A549 (cell line): ENCODE data around the gene BCAS3. TPM values are rescaled to one million over a fixed set of nuclear protein-coding genes. Genes with fewer than 3 reads are reported as not detected.

Experiments used
- BHLHE40 ChIP-seq: IDR thresholded peaks from 2 replicates; pipeline ENCODE4 v1.6.1; 2012; ENCODE audit warnings: low read depth, low read length, inconsistent platforms
- CBX8 ChIP-seq: fragments of 200-600 bp; sonication (generic); IDR thresholded peaks from 2 replicates; pipeline ENCODE4 v1.6.1; 2016
- CEBPB ChIP-seq, 2 experiments: fragments of >200 bp in 1 of 2; sonication (Bioruptor Twin) in 1 of 2; formaldehyde crosslinking in 1 of 2; IDR thresholded peaks; 2 replicates each; pipeline ENCODE4 v1.6.1; 2012 to 2016
- CHD4 ChIP-seq: fragments of 200-600 bp; sonication (generic); IDR thresholded peaks from 2 replicates; pipeline ENCODE4 v1.6.1; 2016; ENCODE audit warnings: antibody characterized with exemption, mild to moderate bottlenecking, borderline replicate concordance
- EHF ChIP-seq: fragments of 250-450 bp; sonication (Bioruptor Pico); IDR thresholded peaks from 2 replicates; pipeline ENCODE4 v1.5.0; 2020; ENCODE audit warnings: mild to moderate bottlenecking
- ESRRA ChIP-seq: fragments of 150-350 bp; IDR thresholded peaks from 2 replicates; pipeline ENCODE4 v1.6.1; 2014; ENCODE audit warnings: mild to moderate bottlenecking, low read length, borderline replicate concordance
- GATA3 ChIP-seq: IDR thresholded peaks from 2 replicates; pipeline ENCODE4 v1.6.1; 2012; ENCODE audit warnings: borderline replicate concordance
- HDAC2 ChIP-seq: fragments of 200-600 bp; sonication (generic); IDR thresholded peaks from 2 replicates; pipeline ENCODE4 v1.6.1; 2016
- HOXB13 ChIP-seq: fragments of 250-450 bp; sonication (Bioruptor Pico); IDR thresholded peaks from 2 replicates; pipeline ENCODE4 v1.5.0; 2020; ENCODE audit warnings: low read depth, mild to moderate bottlenecking, moderate library complexity
- KDM1A ChIP-seq: fragments of 200-600 bp; sonication (generic); IDR thresholded peaks from 2 replicates; pipeline ENCODE4 v1.6.1; 2016; ENCODE audit warnings: low read depth, mild to moderate bottlenecking
- KDM5A ChIP-seq: fragments of 200-600 bp; sonication (generic); IDR thresholded peaks from 2 replicates; pipeline ENCODE4 v1.6.1; 2016; ENCODE audit warnings: antibody characterized with exemption, mild to moderate bottlenecking
- MAFK ChIP-seq: fragments of 450-650 bp; IDR thresholded peaks from 2 replicates; pipeline ENCODE4 v1.6.1; 2014; ENCODE audit not compliant: partially characterized antibody
- NPAS2 ChIP-seq: fragments of 250-450 bp; sonication (Bioruptor Pico); IDR thresholded peaks from 2 replicates; pipeline ENCODE4 v1.8.0; 2022; ENCODE audit warnings: mild to moderate bottlenecking, moderate library complexity, borderline replicate concordance
- PHF8 ChIP-seq: fragments of 200-600 bp; sonication (generic); IDR thresholded peaks from 2 replicates; pipeline ENCODE4 v1.6.1; 2016; ENCODE audit warnings: low read depth, mild to moderate bottlenecking, antibody characterized with exemption, moderate library complexity, borderline replicate concordance
- RARB ChIP-seq: fragments of 250-450 bp; sonication (Bioruptor Pico); IDR thresholded peaks from 2 replicates; pipeline ENCODE4 v1.8.0; 2021; ENCODE audit warnings: mild to moderate bottlenecking, moderate library complexity
- RCOR1 ChIP-seq: fragments of 150-350 bp; IDR thresholded peaks from 2 replicates; pipeline ENCODE4 v1.6.1; 2014; ENCODE audit warnings: antibody characterized with exemption, low read length, low read depth
- RNF2 ChIP-seq: fragments of 200-600 bp; sonication (generic); IDR thresholded peaks from 2 replicates; pipeline ENCODE4 v1.6.1; 2016; ENCODE audit warnings: low read depth, mild to moderate bottlenecking, antibody characterized with exemption, moderate library complexity, borderline replicate concordance
- TFCP2L1 ChIP-seq: fragments of 250-450 bp; sonication (Bioruptor Pico); IDR thresholded peaks from 2 replicates; pipeline ENCODE4 v1.5.0; 2021; ENCODE audit warnings: mild to moderate bottlenecking
- TP53 ChIP-seq: fragments of 250-450 bp; sonication (Bioruptor Pico); IDR thresholded peaks from 2 replicates; pipeline ENCODE4 v1.5.0; 2021; ENCODE audit warnings: mild to moderate bottlenecking, moderate library complexity
- ZC3H11A ChIP-seq: fragments of 450-650 bp; IDR thresholded peaks from 2 replicates; pipeline ENCODE4 v1.6.1; 2014; ENCODE audit warnings: antibody characterized with exemption, mild to moderate bottlenecking
- ZSCAN20 ChIP-seq: fragments of 250-450 bp; sonication (Bioruptor Pico); IDR thresholded peaks from 2 replicates; pipeline ENCODE4 v1.8.0; 2022; ENCODE audit warnings: mild to moderate bottlenecking, moderate library complexity
- polyA plus RNA-seq, 4 experiments: library from polyadenylated mRNA; depleted of rRNA in 3 of 4; stranded (reverse); fragments of >200 nt; fragmentation: RNase III in 1 of 4; extraction: RNeasy Plus Mini Kit Qiagen cat#74134 plus additional on column Dnase treatment in 1 of 4; gene quantifications; 2 replicates in 3 of 4; 3 replicates in 1 of 4; pipeline ENCODE4 v1.2.3, GENCODE V29; 2011 to 2017
- TF ChIP-seq, protein P1 (sequence below): fragments of 150-350 bp; IDR thresholded peaks from 2 replicates; pipeline ENCODE4 v1.6.1; 2014; ENCODE audit warnings: low read depth, mild to moderate bottlenecking, low read length
- TF ChIP-seq, protein P2 (sequence below): fragments of >200 bp; sonication (Bioruptor Twin); formaldehyde crosslinking; IDR thresholded peaks from 3 replicates; pipeline ENCODE4 v1.5.1; 2016
- TF ChIP-seq, protein P3 (sequence below): fragments of >200 bp; sonication (Bioruptor Twin); formaldehyde crosslinking; IDR thresholded peaks from 3 replicates; pipeline ENCODE4 v1.6.1; 2016
- TF ChIP-seq, protein P4 (sequence below): IDR thresholded peaks from 2 replicates; pipeline ENCODE4 v1.6.1; 2012; ENCODE audit warnings: low read depth, borderline replicate concordance
- TF ChIP-seq, protein P5 (sequence below): IDR thresholded peaks from 2 replicates; pipeline ENCODE4 v1.6.1; 2012
- TF ChIP-seq, protein P6 (sequence below): fragments of 200-600 bp; sonication (generic); IDR thresholded peaks from 2 replicates; pipeline ENCODE4 v1.6.1; 2016; ENCODE audit warnings: antibody characterized with exemption, mild to moderate bottlenecking, moderate library complexity

The BCAS3 gene
- polyA plus RNA-seq, 2 of the 4 experiments (the other 2 are of a cell fraction) = 14.7 to 43.4 TPM

DNA sequence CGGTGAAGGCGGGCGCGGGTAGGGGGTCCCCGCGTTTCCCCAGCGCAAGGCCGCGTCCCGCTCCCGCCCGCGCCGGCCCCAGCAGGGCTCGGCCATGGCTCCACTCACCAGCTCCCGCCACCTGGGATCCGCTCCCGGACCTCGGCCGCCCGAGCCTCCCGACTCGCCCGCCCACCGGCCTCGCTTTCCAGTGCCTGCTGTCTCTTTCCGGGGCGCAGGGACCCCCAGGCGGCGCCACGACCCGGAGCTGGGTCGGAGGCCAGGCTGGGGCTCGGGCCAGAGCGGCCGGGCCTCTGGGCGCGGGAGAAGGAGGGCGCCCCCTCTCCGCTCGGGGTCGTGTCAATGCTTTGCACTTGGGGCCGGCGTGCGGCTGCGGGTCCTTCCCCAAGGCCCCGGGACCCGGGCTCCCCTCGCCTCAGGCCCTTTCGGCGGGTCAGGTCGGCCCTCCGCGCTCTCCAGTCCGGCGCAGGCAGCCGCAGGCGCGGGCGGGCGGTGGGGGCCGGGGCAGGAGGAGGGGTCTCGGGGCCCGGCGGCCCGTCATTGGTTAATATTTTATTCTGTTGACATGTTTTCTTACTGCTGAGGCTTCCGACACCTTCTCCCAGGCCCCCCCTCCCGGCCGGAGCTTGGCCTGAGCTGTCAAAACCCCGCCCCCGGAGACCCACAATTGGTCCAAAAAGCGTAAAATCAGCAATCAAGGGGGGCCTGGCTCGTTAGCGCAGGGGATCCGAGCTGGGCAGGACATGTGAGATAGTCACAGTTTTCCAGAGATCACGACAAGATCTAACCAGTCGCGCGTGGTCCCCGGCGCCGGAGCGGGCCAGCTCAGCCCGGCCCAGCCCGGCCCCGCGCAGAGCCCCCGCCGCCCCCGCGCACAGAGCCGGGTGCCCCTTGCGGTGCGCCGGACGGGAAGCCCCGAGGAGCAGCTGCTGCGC lies 721.7 kb downstream of the BCAS3 start, which contains the start of gene TBX2 (continued):
- no peak for TF ChIP-seq KDM1A
- TF ChIP-seq CBX8 = no peak
- TF ChIP-seq KDM5A = no peak
- TF ChIP-seq TFCP2L1 (CRISPR knock-in tag) = no peak
- TF ChIP-seq HOXB13 (CRISPR knock-in tag) = no peak
- TF ChIP-seq ZSCAN20 (CRISPR knock-in tag) = no peak
- TF ChIP-seq, protein P1, sequence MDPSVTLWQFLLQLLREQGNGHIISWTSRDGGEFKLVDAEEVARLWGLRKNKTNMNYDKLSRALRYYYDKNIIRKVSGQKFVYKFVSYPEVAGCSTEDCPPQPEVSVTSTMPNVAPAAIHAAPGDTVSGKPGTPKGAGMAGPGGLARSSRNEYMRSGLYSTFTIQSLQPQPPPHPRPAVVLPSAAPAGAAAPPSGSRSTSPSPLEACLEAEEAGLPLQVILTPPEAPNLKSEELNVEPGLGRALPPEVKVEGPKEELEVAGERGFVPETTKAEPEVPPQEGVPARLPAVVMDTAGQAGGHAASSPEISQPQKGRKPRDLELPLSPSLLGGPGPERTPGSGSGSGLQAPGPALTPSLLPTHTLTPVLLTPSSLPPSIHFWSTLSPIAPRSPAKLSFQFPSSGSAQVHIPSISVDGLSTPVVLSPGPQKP = no peak
- TF ChIP-seq RNF2 = peak; percentile 36; the same call in 1 of the 2 replicates
- TF ChIP-seq RCOR1 = no peak
- TF ChIP-seq ESRRA = no peak
- TF ChIP-seq GATA3 = no peak; the same call in 1 of the 2 replicates
- TF ChIP-seq, protein P2, sequence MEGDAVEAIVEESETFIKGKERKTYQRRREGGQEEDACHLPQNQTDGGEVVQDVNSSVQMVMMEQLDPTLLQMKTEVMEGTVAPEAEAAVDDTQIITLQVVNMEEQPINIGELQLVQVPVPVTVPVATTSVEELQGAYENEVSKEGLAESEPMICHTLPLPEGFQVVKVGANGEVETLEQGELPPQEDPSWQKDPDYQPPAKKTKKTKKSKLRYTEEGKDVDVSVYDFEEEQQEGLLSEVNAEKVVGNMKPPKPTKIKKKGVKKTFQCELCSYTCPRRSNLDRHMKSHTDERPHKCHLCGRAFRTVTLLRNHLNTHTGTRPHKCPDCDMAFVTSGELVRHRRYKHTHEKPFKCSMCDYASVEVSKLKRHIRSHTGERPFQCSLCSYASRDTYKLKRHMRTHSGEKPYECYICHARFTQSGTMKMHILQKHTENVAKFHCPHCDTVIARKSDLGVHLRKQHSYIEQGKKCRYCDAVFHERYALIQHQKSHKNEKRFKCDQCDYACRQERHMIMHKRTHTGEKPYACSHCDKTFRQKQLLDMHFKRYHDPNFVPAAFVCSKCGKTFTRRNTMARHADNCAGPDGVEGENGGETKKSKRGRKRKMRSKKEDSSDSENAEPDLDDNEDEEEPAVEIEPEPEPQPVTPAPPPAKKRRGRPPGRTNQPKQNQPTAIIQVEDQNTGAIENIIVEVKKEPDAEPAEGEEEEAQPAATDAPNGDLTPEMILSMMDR = peak; percentile 43
- no peak for TF ChIP-seq BHLHE40
- no peak for TF ChIP-seq ZC3H11A
- TF ChIP-seq MAFK = peak; percentile 71
- TF ChIP-seq, protein P3, sequence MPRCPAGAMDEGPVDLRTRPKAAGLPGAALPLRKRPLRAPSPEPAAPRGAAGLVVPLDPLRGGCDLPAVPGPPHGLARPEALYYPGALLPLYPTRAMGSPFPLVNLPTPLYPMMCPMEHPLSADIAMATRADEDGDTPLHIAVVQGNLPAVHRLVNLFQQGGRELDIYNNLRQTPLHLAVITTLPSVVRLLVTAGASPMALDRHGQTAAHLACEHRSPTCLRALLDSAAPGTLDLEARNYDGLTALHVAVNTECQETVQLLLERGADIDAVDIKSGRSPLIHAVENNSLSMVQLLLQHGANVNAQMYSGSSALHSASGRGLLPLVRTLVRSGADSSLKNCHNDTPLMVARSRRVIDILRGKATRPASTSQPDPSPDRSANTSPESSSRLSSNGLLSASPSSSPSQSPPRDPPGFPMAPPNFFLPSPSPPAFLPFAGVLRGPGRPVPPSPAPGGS = no peak
- TF ChIP-seq EHF (CRISPR knock-in tag) = no peak
- no peak for TF ChIP-seq CHD4
- no peak for TF ChIP-seq TP53 (CRISPR knock-in tag)
- peak; percentile 83 for TF ChIP-seq PHF8
- no peak for TF ChIP-seq HDAC2
- TF ChIP-seq, protein P4, sequence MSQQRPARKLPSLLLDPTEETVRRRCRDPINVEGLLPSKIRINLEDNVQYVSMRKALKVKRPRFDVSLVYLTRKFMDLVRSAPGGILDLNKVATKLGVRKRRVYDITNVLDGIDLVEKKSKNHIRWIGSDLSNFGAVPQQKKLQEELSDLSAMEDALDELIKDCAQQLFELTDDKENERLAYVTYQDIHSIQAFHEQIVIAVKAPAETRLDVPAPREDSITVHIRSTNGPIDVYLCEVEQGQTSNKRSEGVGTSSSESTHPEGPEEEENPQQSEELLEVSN = peak; percentile 51
- no peak for TF ChIP-seq NPAS2 (CRISPR knock-in tag)
- TF ChIP-seq, protein P5, sequence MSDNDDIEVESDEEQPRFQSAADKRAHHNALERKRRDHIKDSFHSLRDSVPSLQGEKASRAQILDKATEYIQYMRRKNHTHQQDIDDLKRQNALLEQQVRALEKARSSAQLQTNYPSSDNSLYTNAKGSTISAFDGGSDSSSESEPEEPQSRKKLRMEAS = peak; percentile 34
- no peak for TF ChIP-seq RARB
- no peak for TF ChIP-seq CEBPB (IDR thresholded peaks at IDR 0.05)
- TF ChIP-seq, protein P6, sequence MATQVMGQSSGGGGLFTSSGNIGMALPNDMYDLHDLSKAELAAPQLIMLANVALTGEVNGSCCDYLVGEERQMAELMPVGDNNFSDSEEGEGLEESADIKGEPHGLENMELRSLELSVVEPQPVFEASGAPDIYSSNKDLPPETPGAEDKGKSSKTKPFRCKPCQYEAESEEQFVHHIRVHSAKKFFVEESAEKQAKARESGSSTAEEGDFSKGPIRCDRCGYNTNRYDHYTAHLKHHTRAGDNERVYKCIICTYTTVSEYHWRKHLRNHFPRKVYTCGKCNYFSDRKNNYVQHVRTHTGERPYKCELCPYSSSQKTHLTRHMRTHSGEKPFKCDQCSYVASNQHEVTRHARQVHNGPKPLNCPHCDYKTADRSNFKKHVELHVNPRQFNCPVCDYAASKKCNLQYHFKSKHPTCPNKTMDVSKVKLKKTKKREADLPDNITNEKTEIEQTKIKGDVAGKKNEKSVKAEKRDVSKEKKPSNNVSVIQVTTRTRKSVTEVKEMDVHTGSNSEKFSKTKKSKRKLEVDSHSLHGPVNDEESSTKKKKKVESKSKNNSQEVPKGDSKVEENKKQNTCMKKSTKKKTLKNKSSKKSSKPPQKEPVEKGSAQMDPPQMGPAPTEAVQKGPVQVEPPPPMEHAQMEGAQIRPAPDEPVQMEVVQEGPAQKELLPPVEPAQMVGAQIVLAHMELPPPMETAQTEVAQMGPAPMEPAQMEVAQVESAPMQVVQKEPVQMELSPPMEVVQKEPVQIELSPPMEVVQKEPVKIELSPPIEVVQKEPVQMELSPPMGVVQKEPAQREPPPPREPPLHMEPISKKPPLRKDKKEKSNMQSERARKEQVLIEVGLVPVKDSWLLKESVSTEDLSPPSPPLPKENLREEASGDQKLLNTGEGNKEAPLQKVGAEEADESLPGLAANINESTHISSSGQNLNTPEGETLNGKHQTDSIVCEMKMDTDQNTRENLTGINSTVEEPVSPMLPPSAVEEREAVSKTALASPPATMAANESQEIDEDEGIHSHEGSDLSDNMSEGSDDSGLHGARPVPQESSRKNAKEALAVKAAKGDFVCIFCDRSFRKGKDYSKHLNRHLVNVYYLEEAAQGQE = no peak
